ENCODE results near the gene RAB20.

GRCh38 chr13:110518226-110518525 is 43.3 kb downstream of the RAB20 start:
- TF ChIP-seq POLR2AphosphoS5 (IDR thresholded peaks at IDR 0.05): no peak
- no peak for TF ChIP-seq POLR2A (IDR thresholded peaks at IDR 0.05)
- no peak for TF ChIP-seq CTCF (IDR thresholded peaks at IDR 0.05)
